Activated CD8-positive, alpha-beta memory T cell treated with anti-CD3 and anti-CD28 coated beads, Interleukin-2, amount 50 U/mL, for 1 hour (primary cell): ENCODE results near the gene MYH7.
"Not testable (repeated sequence)": the region's sequence is repeated elsewhere in the genome, so short reads cannot be mapped to it uniquely, and the experiment has no call there.

Experiments
- DNase-seq: peaks from one replicate; pipeline ENCODE4 v3.0.0-alpha.2; 2020; ENCODE audit errors: extremely low read depth

The MYH7 gene

DNA sequence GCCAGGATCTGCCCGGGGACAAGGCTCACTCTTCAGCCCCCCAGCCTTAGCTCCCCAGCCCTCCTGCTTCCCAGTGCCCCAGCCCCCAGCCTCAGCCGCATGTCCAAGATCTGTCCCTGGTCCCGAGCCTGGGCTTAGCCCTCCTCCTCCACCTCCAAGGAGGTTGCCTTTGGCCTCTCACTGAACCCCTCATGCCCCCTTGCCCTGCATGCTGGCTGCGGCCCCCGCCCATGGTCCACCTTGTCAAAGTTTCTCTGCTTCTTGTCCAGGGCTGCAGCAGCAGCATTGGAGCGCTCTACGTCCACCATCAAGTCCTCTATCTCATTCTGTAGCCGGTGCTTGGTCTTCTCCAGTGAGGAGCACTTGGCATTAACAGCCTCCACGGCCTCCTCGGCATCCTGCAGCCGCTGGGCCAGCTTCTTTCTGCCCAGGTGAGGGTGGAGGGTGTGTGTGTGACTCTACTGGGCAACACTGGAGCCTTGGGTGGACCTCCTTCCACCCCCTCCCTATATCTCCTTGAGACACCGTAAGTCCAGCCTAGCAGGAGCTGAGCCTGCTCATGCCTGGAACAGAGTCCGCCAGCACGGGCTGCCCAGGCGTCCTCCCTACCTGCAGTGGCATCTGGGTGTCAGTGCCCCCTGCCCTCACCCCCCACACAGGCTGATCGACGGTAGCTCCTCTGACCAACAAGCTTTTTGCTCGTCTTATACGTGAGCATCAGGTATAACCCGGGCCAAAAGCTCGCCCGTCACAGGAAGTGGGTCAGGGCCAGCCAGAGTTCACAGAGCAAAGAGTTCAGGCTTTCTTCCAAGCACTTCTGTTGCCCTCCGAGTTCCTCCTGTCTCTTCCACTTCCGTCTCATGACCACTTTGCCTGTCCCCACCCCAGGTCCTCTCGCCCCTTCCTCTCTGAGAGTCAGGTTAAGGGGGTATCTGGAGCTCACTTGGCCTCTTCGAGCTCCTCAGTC lies 47.3 kb downstream of the MYH7 start:
- no peak for DNase-seq

DNA sequence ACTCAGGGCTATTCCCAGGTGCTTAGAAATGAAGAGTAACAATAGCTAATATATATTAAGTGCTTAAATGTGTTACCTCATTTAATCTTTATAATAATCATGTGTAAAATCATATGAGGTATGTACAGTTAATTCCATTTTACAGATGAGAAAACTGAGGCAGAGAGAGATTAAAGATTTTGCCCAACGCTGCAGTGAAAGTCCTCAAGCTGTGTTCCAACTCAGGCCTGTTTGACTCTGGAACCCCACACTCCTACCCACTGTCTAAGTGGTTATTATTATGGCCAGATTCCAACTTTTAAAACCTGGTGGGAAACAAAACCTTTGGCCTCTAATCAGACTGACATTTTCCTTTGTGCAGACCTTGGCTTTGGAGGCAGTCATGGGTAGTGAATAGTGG lies 48.5 kb downstream of the MYH7 start:
- DNase-seq = no peak

DNA sequence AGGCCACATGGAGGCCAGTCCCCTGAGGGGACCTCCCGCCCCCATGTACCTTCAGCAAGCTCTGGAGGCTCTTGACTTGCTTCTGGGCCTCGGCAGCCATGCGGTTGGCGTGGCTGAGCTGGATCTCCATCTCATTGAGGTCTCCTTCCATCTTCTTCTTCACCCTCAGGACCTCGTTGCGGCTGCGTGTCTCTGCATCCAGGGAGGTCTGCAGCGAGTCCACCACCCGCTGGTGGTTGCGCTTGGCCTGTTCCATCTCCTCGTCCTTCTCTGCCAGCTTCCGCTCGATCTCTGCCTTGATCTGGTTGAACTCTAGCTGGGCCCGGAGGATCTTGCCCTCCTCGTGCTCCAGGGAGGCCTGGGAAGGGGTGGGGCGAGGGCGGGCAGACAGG lies 49.2 kb downstream of the MYH7 start:
- DNase-seq = not testable (repeated sequence)

DNA sequence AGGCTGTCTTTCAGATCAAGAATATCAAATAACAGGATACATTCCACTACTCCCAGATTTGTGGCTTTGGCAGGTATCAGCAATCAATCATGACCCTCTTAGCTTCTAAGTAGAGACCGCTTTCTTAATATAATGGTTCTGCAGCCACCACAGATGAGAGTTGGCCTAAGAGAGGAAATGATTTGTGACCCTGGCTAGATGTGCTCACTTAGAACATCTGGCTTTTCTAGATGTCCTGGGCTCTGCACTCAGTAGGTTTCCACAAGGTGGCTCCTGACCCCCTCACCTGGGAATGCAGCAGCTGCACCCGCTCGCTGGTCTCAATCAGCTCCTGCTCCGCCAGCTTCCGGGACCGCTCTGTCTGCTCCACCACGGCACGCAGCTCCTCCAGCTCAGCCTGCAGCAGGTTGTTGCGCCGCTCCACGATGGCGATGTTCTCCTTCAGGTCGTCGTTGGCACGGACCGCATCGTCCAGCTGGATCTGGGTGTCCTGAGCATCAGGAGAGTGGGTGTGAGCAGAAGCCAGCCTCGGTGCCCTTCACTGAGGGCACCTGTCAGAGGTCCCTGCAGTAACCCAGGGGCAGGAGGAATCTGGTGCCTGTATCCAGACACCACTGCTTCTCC lies 49.7 kb downstream of the MYH7 start:
- DNase-seq = no peak

DNA sequence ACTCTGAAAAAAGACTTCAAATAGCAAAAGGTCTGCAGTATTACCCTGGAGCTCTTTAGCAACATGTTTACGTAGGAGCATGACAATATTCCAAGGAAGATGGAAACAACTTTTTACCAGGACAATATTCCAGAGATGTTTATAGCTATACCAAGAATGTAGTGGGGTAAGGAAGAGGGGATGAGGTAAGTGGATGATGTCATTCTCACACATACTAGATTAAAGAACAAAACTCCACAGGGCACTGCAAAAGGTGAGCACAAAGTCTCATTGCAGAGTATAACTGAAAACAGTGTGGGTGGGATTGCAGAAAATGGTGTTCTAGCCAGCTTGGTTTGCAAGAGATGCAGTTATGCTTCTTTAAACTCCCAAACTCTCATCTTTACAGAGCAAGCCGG lies 50.2 kb downstream of the MYH7 start:
- no peak for DNase-seq

DNA sequence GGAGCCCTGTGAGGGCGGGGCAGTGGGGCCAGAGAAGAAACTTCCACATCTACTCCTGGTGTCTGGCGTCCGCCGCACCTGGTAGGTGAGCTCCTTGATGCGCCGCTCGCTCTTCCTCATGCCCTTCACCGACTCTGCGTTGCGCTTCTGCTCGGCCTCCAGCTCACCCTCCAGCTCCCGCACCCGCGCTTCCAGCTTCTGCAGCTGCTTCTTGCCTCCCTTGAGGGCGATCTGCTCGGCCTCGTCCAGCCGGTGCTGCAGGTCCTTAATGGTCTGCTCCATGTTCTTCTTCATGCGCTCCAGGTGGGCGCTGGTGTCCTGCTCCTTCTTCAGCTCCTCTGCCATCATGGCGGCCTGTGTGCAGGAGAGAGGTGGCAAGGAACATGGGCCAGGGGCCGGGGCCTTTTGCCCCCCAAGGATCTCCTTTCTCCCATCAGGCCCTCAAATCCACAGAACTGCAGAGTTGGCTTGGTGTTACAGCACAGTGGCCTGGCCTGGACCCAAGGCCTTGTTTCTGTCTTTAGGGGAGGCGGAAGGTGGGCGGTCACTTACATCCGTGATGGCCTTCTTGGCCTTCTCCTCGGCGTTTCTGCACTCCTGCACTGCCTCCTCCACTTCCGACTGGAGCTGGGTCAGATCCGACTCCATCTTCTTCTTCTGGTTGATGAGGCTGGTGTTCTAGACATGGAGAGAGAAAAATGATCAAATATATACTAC lies 50.9 kb downstream of the MYH7 start:
- DNase-seq = no peak

DNA sequence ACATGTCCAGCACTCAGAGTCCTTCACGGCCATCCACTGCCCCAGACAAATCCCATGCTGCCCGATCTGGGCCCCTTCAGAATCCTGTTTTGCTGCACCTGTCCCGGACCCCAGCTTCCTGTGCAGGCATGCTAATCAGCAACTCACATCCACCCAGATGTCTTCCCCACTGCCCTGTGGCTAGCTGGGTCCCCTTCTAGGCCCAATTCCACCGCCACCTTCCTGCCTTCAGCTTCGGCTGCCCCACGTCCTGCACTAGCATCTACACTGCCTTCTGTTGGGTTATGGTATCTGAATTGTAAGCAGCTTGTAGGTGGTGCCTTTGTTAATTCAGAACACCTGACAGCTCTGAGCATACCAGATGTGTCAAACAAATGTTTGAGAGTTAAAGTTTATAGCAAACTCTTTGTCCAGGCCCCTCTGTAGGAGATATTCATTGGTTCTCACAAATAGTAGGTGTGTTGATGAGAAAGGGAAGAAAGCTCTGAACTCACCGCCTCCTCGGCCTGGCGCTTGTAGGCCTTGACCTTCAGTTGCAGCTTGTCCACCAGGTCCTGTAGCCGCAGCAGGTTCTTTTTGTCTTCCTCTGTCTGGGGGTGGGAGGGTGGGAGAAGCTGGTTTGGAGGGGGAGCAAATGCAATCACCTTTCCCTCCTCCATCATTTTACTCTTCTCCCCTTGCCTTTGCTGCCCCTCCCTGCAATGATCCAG lies 52.6 kb downstream of the MYH7 start:
- no peak for DNase-seq

DNA sequence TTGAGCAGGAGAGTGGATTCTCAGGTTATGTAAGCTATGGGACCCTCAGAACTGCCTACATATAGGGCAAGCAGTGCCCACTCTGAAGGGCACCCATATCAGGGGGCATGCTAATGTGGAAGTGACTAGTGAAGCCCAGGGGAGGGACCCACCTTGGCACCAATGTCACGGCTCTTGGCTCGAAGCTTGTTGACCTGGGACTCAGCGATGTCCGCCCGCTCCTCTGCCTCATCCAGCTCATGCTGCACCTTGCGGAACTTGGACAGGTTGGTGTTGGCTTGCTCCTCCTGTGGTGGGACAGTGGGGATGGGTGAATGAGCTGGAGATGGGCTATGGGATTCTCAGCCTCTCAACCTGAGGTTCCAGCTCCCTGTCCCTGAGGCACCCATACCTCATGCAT lies 53.2 kb downstream of the MYH7 start:
- no peak for DNase-seq

DNA sequence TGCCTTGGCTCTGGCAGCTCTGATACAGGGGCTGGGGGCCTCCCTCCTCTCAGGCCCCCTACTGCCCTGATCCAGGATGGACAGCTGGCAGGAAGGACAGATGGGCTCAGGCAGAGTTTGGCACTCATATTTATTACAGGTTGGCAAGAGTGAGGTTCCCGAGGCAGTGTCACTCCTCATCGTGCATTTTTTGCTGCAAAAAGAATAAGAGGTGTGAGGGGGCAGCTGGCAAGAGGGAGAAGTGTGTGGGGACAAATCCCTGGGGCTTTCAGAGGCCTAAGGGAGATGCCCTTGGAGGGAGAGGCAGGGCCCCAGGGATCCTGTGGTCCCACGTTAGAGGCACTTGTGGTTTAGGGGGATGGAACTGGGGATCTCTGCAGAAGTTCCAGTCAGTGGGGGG lies 53.6 kb downstream of the MYH7 start:
- DNase-seq = no peak

DNA sequence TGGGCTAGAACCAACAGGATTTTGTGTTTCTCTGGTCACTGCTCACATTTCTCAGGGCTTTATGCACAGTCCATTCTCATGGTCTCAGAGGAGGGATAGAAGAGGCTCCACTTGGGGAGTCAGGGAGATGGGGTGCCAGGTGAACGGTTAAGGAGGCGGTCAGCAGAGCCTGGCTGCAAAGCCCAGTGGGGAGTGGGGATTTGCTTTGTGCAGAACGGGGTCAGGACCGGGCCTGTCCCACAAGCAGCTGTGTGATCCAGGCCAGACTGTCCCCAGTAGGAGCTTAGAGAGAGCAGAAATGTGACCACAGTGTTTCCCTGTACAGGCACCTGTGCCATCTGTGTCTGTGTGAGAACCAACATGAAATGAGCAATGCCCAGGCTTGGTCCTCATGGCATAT lies 54.5 kb downstream of the MYH7 start:
- DNase-seq = no peak

DNA sequence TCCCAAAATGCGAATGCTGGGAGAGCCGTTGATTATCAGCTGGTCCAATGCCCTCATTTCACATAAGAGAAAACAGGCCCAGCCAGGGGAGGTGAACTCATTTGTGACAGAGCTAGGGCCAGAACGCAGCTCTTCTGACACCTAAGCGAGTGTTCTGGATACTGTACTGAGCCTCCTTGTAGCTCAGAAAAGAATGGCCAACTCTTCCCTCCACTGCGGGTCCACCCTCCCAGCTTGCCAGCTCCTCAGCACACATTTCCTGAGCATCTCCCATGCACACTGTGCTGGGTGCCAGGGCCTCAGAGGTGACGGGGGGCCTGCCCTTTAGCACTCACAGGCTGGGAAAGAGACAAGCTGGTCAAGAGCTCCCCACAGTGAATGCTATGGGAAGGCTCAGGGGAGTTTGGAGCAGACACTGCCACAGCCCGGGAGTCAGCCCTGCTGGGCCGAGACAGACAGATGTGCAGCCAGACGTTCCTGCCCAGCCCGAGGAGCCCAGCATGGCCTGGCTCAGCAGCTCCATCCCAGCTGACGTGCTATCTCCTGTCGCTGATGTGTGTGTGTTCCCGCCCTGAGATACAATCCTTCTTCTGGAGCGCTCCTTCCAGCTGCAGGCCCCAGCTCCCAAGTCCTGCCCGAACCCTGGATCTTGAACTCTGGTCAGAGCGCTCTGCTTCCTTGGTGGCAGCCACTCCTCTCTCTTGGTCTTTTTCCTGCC lies 55.1 kb downstream of the MYH7 start:
- no peak for DNase-seq

DNA sequence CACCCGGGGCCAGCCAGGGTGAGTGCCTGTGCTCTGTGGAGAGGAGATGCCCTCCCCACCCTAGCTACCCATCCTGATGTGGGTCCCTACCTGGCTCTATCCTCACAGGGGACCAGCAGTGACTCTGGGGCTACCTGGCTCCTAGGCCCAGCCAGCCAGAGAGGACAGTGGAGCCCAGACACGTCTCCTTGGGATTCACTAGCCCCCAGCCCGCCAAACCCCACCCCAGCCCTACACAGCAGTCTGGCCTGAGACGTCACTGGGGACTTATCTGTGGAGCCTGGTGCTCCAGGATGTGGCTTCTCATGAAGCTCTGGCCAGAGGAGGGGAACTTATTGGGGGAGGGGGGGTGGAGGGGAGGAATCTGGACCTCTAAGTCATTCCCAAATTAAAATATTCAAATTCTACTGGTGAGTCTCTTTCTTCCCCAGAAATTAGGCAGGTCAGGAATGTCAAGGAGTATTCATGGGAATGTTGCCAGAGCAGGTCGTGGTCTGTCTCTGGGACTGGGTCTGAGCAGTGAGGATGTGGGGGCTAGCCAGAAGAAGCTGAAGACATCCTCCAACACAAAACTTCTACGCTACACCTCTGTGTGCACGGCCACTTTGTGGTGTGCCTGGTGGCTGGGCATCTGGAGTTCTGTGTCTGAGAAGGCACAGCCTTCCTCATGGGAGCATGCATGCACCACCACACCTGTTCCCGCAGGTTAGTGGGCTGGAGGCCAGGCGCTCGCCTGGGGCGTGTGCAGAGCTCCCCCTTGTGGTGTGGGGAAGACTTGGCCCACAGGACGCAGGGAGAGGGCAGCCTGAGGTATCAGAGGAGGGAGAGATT lies 55.9 kb downstream of the MYH7 start:
- DNase-seq = peak; percentile 40

DNA sequence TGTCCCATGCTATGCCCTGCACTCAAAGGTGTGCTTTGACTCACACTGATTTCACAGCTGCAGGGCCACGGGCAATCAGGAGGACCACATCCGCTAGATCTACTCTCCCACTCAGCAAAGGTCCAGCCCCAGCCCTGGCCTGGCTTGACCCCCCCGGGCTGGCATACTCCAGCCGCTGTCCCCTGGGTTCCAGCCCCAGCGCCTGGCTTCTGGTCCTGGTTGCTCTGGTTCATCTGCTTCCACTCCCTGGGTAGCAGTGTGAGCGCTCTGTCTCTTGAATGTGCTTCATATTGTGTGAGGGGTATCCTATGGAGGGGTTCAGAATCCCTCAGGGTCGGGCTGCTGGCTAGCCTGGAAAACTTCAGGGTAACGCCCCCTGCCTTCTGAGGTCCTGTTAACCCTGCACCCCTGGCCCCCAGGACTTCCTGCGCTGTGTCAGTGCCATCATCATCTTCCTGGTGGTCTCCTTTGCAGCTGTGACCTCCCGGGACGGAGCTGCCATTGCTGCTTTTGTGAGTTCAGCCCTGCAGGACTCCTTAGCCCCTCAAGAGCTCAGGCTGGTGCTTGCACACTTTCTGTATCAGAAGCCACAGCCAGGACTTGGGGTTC lies 56.7 kb downstream of the MYH7 start:
- no peak for DNase-seq

DNA sequence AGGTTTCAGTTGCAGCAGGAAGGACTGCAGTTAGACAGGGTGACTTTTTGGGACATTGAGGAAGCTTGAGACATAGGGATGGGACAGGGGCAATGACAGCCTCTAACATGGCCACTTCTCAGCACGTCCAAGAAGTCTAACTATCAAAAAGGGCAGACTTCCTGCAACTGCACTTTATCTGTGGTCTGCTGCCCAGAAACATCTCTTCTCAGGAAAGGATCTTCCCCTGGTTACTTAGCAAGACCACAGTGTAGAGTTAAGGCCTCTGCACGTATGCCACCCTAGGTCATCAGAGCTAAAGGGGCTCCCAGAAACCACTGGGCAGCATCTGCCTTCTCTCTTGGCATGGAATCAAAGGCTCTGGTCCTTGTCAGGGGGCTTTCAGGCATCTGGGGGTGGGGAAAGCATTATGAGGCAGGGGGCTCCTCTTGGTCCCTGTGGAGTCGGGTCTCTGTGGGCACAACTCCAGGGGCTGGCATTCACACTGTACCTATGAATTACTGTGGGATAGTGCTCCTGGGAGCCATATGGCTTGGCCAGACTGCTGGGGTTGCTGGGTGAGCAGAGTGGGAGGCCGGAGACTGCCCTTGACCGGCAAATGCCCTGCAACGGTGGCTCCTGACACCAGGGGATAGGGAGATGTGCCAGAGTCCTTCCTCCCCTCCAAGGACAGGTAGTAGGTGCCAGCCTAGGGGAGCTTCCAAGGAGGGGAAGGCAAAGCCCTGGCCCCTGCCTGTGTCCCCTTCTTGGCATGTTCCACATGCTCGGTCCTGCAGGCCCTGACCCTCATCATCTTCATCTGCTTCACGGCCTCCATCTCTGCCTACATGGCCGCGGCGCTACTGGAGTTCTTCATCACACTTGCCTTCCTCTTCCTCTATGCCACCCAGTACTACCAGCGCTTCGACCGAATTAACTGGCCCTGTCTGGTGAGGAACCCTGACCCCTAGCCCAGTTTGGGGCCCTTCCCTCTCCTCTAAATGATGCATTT lies 57.6 kb downstream of the MYH7 start:
- no peak for DNase-seq

DNA sequence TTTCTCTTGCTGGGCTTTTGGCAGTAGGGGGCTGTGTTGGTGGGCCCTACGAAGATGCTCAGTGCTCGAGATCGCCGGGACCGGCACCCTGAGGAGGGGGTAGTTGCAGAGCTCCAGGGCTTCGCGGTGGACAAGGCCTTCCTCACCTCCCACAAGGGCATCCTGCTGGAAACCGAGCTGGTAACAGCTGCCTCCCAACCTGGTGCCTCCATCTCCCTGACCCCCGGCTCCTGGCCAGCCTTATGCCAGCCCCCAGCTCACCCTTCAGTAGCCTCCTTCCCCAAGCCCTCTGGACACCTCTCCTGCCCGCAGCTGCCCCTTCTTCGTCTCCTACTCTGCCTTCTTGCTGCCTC lies 58.3 kb downstream of the MYH7 start:
- no peak for DNase-seq

DNA sequence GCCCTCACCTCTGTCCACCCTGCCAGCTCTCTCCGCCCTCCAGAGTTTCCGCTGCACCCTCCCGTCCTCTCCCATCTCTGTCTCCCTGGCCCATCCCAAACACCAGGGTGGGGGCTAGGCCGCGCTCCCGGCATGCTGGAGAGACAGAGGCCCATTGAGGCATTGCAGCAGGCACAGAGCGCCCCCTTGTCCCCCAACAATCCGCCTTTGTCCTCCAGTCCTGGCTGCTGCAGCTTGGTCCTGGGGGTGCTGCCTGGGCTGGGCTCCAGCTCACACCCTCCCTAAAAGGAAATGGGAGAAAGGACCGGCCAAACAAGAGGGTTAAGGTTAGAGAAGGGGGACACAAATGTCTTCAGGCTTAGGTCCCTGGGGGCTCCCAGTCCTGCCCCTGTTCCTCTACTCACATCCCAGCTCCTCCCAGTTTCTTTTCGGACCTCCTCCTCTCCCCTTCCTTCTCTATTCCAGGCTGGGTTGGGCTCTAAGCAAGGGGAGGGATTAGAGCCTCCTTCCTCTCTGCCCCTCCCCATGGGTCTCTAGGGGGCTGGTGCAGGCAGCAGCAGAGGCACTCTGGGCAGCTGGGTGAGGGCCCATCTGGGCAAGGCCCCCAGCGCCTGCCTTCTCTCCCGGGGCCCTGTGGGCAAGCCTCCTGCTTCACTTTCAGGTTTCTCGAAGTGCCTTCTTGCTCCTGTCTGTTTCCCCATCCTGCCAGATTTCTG lies 58.8 kb downstream of the MYH7 start, which contains the start of gene CMTM5:
CMTM5 (plus strand) TSS at position 565 of the 716 bp plus-strand sequence. CDS start 206 bp downstream, outside the sequence.
- no peak for DNase-seq

DNA sequence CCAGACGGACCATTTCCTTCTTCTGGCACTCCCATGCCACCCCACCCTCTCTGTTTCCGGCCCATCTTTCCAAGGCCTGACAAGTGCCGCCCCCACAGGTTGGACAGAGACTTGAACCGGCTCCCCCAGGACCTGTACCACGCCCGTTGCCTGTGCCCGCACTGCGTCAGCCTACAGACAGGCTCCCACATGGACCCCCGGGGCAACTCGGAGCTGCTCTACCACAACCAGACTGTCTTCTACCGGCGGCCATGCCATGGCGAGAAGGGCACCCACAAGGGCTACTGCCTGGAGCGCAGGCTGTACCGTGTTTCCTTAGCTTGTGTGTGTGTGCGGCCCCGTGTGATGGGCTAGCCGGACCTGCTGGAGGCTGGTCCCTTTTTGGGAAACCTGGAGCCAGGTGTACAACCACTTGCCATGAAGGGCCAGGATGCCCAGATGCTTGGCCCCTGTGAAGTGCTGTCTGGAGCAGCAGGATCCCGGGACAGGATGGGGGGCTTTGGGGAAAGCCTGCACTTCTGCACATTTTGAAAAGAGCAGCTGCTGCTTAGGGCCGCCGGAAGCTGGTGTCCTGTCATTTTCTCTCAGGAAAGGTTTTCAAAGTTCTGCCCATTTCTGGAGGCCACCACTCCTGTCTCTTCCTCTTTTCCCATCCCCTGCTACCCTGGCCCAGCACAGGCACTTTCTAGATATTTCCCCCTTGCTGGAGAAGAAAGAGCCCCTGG lies 59.8 kb downstream of the MYH7 start:
- DNase-seq = no peak
